Stomach (tissue), 4 donors: Measurements from ENCODE around the gene KLHDC10.

Experiments
- CTCF ChIP-seq, 7 experiments: fragments of 450-650 bp in 4 of 7; fragments of 200-600 bp in 3 of 7; sonication (generic) in 3 of 7; IDR thresholded peaks; one replicate each; pipeline ENCODE4 v1.5.1; 2016 to 2019; ENCODE audit warnings: antibody characterized with exemption in 7 of 7, control low read depth in 2 of 7, mild to moderate bottlenecking in 1 of 7
- EP300 ChIP-seq: sonication (generic); formaldehyde crosslinking; IDR thresholded peaks from one replicate; pipeline ENCODE4 v1.6.1; 2017; ENCODE audit warnings: antibody characterized with exemption
- POLR2A ChIP-seq, 4 donors: fragments of 450-650 bp; IDR thresholded peaks; one replicate each; pipeline ENCODE4 v1.6.1; 2016; ENCODE audit warnings: antibody characterized with exemption in 4 of 4, control low read depth in 2 of 4, mild to moderate bottlenecking in 1 of 4, moderate library complexity in 1 of 4

- TF ChIP-seq CTCF (IDR thresholded peaks at IDR 0.05) (no peak), POLR2A (IDR thresholded peaks at IDR 0.05) (no peak), EP300 (no peak)
These were observed 66.3 kb downstream of the KLHDC10 start for GRCh38 chr7:130136579-130137167.
